Neural progenitor cell (in vitro differentiated cells): ENCODE measurements around the gene PPP6R3.

Experiments used
- EZH2phosphoT487 ChIP-seq: fragments of 200-600 bp; sonication (generic); IDR thresholded peaks from 2 replicates; pipeline ENCODE4 v1.6.1; 2017; ENCODE audit warnings: antibody characterized with exemption
- TF ChIP-seq, protein P1 (sequence below): fragments of 200-600 bp; sonication (generic); IDR thresholded peaks from 2 replicates; pipeline ENCODE4 v1.5.1; 2017; ENCODE audit warnings: antibody characterized with exemption, mild to moderate bottlenecking

DNA sequence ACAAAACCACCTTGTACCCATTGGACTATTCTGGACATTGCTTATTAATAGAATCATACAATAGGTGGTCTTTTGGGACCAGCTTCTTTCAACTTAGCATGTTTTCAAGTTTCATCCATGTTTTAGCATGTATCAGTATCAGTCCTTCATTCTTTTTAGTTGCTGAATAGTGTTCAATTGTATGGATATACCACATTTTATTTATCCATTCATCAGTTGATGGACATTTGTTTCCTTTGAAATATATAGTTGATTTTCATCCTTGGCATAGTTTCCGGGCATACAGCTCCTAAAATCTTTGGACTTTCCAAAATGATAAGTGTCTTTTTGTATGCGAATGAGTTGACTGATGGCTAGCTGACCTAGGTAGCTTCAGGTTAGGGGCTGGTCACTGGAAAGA, 12.2 kb downstream of the PPP6R3 start:
- TF ChIP-seq, protein P1, sequence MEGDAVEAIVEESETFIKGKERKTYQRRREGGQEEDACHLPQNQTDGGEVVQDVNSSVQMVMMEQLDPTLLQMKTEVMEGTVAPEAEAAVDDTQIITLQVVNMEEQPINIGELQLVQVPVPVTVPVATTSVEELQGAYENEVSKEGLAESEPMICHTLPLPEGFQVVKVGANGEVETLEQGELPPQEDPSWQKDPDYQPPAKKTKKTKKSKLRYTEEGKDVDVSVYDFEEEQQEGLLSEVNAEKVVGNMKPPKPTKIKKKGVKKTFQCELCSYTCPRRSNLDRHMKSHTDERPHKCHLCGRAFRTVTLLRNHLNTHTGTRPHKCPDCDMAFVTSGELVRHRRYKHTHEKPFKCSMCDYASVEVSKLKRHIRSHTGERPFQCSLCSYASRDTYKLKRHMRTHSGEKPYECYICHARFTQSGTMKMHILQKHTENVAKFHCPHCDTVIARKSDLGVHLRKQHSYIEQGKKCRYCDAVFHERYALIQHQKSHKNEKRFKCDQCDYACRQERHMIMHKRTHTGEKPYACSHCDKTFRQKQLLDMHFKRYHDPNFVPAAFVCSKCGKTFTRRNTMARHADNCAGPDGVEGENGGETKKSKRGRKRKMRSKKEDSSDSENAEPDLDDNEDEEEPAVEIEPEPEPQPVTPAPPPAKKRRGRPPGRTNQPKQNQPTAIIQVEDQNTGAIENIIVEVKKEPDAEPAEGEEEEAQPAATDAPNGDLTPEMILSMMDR: no peak
- no peak for TF ChIP-seq EZH2phosphoT487
